Brain microvascular endothelial cell (primary cell): ENCODE measurements around the gene B9D1.
A peak's percentile ranks its signal among the peaks of the same experiment; 100 is the strongest.

Source experiments
- DNase-seq: peaks from one replicate; pipeline ENCODE4 v3.0.0-alpha.2; 2020
- H3K27ac ChIP-seq: fragments of 250-450 bp; sonication (Bioruptor Pico); 2 replicates; pipeline ENCODE4 v1.5.1; 2020; ENCODE audit warnings: mild to moderate bottlenecking, moderate library complexity
- H3K27me3 ChIP-seq: fragments of 250-450 bp; sonication (Bioruptor Pico); replicated peaks from 2 replicates; pipeline ENCODE4 v1.5.1; 2020; ENCODE audit warnings: mild to moderate bottlenecking
- H3K36me3 ChIP-seq: fragments of 250-450 bp; sonication (Bioruptor Pico); replicated peaks from 2 replicates; pipeline ENCODE4 v1.5.1; 2020; ENCODE audit warnings: mild to moderate bottlenecking
- H3K4me3 ChIP-seq: 2 replicates; pipeline ENCODE4 v1.5.1; 2011; ENCODE audit warnings: low read depth, mild to moderate bottlenecking, control low read depth, low read length, moderate library complexity
- in situ Hi-C: cut with HindIII; loops from 2 replicates; pipeline ENCODE4 v1.10.0; 2017; ENCODE audit warnings: low sequenced_read_pairs, low pct_ligation_motif_present
- TF ChIP-seq, protein P1 (sequence below): IDR thresholded peaks from 2 replicates; pipeline ENCODE4 v1.5.1; 2011; ENCODE audit warnings: low read depth, mild to moderate bottlenecking, moderate library complexity, low read length, control low read depth, inconsistent platforms; ENCODE audit errors: missing control alignments

Gene B9D1

DNA sequence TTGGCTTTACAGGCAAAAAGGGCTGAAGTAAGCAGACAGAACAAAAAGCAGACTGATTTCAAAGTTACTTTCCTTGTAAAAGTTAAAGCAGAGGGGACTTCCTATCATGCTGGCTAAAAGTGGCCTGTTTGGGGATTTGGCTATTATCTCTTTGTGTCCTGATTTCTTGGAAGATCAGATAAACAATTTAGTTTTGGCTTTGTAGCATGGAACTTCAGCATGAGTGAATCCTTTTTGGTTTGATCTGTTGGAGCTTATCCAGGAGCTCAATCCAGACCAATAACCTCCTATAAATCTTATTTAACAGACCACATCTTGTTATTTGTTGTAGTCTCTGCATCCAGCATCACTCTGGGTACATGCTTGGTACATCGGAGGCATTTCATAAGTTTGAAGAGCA lies 39.6 kb upstream of the B9D1 start:
- Histone ChIP-seq H3K27me3 (no peaks in the 10 kb centered on the region), H3K36me3 (no peaks in the 10 kb centered on the region), H3K27ac (no peak overlapping the region), H3K4me3 (no peak overlapping the region)
- in situ Hi-C loops, result no loop called here
- no peak for DNase-seq
- TF ChIP-seq, protein P1, sequence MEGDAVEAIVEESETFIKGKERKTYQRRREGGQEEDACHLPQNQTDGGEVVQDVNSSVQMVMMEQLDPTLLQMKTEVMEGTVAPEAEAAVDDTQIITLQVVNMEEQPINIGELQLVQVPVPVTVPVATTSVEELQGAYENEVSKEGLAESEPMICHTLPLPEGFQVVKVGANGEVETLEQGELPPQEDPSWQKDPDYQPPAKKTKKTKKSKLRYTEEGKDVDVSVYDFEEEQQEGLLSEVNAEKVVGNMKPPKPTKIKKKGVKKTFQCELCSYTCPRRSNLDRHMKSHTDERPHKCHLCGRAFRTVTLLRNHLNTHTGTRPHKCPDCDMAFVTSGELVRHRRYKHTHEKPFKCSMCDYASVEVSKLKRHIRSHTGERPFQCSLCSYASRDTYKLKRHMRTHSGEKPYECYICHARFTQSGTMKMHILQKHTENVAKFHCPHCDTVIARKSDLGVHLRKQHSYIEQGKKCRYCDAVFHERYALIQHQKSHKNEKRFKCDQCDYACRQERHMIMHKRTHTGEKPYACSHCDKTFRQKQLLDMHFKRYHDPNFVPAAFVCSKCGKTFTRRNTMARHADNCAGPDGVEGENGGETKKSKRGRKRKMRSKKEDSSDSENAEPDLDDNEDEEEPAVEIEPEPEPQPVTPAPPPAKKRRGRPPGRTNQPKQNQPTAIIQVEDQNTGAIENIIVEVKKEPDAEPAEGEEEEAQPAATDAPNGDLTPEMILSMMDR, result no peak

DNA sequence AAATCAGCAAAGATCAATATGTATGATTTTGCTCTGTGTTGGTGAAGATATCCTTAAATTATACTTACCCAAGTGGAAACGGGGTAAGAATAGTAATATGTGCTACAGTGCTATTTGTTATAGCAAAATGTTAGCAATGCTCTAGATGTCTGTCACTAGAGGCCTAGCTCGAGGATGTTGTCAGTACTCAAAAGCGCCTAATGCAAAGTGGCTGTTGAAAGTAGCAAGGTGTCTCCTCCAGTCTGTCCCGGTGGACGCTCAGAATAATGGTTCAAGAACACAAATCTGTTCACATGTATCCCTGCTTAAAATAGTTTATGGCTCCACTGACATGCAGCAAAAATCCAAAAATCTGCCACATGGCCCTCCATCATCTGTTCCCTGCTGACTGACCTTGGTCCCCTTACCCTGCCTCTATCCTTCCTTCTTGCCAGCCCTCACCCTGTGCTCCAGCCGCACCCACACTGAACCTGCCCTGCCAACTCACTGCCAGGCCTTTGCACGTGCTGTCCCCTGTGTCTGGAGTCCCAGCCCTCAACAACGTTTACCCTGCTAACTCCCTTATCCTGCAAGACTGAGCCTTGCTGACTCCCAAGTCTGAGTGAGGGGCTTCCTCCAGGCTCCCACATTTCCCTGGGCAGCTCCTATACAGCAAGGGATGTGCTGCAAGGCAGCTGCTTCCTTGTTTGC lies 38.9 kb upstream of the B9D1 start:
- H3K27me3 ChIP-seq, result no peaks in the 10 kb centered on the region
- TF ChIP-seq, protein P1, result no peak
- no peak overlapping the region for H3K27ac ChIP-seq
- in situ Hi-C loops, result no loop called here
- no peak for DNase-seq
- no peaks in the 10 kb centered on the region for H3K36me3 ChIP-seq
- H3K4me3 ChIP-seq, result no peak overlapping the region

DNA sequence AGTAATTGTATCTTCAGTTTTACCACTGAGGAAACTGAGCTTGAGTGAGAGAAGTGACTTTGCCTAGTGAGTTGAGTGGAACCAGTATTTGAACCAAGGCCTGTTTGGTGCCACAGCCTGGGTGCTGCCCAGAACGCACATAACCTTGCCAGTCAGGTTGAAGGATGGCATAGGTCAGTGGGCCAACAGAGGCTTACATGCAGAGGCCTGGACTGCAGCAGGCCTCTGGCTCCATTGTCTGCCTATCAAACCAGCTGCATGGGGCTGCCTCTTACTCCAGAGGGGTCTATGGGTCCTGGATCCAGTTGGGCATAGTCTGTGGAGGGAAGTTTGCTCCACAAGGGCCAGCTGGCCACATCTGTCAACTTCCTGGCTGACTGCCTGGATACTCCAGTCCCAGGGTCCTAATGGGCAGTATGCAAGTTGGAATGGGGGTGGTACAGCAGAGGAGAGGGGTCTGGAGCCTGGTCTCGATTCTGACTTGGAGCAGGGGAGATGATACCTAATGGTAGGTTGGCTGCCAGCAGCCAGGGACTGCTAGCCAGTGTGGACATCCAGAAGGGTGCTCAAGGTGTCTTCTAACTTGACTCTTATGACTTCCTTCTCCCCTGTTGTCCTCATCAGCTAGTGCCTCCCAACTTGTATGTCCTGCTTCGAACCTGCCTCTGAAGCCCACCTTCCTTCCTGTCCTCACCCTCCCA lies 37.4 kb upstream of the B9D1 start:
- H3K27ac ChIP-seq, result no peak overlapping the region
- H3K36me3 ChIP-seq, result no peaks in the 10 kb centered on the region
- TF ChIP-seq, protein P1, result no peak
- H3K4me3 ChIP-seq, result no peak overlapping the region
- in situ Hi-C loops, result no loop called here
- no peak for DNase-seq
- H3K27me3 ChIP-seq, result no peaks in the 10 kb centered on the region

DNA sequence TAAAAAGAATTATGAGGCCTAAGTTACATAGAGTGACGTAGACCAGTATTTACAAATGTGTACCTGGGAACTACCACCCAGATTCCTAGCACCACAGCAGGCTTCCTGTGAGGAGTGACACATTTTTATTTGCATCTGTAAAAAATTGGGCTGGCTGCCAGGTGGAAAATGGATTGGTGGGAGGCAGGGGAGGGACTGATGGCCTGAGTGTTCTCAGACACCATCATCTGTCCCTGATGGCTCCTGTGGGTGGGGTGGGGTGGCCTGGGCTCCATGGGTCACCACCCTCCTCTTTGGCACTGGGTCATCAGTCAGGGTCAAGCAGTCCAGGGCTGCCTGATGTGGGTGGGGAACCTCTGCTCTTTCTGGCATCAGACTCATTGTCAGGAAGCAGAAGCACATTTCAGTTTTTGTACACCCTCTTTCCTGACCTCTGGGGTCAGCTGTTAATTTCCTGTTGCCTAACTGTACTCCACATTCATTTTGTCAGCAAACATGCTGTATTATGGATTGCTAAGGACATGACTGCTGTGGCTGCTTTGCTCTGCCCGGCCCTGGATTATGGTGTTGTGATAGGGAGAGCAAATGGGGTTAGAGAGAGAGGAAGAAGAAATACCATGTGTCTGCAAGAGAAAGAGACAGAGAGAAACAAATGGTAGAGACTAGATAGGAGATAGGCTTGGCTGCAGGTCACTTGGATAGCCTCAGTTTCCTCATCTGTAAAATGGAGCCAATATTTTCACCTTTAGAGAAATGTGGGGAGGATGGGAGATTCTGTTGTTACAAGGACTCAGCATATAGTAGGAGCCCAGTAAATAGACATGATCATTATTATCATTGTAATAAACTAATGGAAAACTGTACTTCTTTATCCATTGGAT lies 36.0 kb upstream of the B9D1 start:
- Histone ChIP-seq H3K36me3 (no peaks in the 10 kb centered on the region), H3K27ac (no peak overlapping the region), H3K4me3 (no peak overlapping the region), H3K27me3 (no peaks in the 10 kb centered on the region)
- TF ChIP-seq, protein P1, result no peak
- in situ Hi-C loops, result no loop called here
- no peak for DNase-seq

DNA sequence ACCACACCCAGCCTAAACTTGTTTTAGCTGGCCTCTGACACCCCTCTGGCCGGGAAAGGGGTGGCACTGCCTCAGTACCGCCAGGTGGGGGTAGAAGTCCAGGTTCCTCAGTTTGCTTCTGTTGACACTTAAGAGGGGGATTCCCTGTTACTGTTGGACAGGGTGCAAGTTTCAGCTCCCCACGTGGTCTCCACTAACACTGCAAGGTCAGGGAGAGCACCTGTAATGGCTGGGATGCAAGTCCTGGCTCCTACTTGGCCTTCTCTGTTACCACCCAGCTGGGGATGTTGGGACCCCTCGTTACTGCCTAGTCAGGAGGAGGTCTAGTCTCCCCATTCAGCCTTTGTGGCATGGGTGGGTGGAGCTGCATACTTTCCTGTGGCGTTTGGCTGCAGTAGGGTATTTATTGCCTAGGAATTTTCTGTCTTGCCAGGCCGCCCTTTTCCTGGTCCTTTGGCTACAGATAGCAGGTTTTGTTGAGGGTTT lies 35.1 kb upstream of the B9D1 start:
- H3K27ac ChIP-seq, result no peak overlapping the region
- no peak overlapping the region for H3K4me3 ChIP-seq
- no peaks in the 10 kb centered on the region for H3K27me3 ChIP-seq
- TF ChIP-seq, protein P1, result peak; percentile 12
- H3K36me3 ChIP-seq, result no peaks in the 10 kb centered on the region
- in situ Hi-C loops, result no loop called here
- no peak for DNase-seq
